Measurements from ENCODE around the gene XPR1. TPM values are rescaled to one million over a fixed set of nuclear protein-coding genes. Genes with fewer than 3 reads are reported as not detected.

Gene XPR1
- total RNA-seq, 1 experiment from 2014 or later, result 36.1 TPM

- Histone ChIP-seq H3K27me3 (ENCODE audit: control insufficient read depth, insufficient read depth, low read length) (no peaks in the 10 kb centered on the region), H3K9me3 (ENCODE audit: control insufficient read depth, insufficient read depth, low read depth, low read length) (no peaks in the 10 kb centered on the region), H3K4me1 (ENCODE audit: control insufficient read depth, insufficient read depth, low read length) (no peaks in the 10 kb centered on the region), H3K4me3 (ENCODE audit: low read depth in 2 of 2, low read length in 2 of 2) (no peak overlapping the region), H3K27ac (ENCODE audit: low read length) (no peak overlapping the region), H3K36me3 (ENCODE audit: control insufficient read depth, insufficient read depth, low read length) (no peaks in the 10 kb centered on the region)
- POLR2A ChIA-PET, result no interaction called here
- TF ChIP-seq POLR2AphosphoS5 (IDR thresholded peaks at IDR 0.05; ENCODE audit: low read depth, low read length) (no peak), CTCF (IDR thresholded peaks at IDR 0.05) (no peak), SIN3A (IDR thresholded peaks at IDR 0.05; ENCODE audit: borderline replicate concordance, insufficient read depth, low read depth, low read length) (no peak), TCF7L2 (IDR thresholded peaks at IDR 0.05; ENCODE audit: low read depth, low read length) (no peak), REST (IDR thresholded peaks at IDR 0.05; ENCODE audit: insufficient read depth in 1 of 2, low read depth in 2 of 2, low read length in 1 of 2) (no peak)
- BruUV-seq (replicated peaks), result no TSS peak
- CTCF ChIA-PET, result no interaction called here
- intact Hi-C loops (cut with micrococcal nuclease; ENCODE audit: unreplicated experiment), result no loop called here
- ATAC-seq (no peak), DNase-seq (ENCODE audit: low read depth, low spot score) (no peak)
- in situ Hi-C loops (cut with HindIII; ENCODE audit: low pct_unique_long_range_greater_than_20kb, low sequenced_read_pairs), result no loop called here
These were observed 305.2 kb downstream of the XPR1 start for GRCh38 chr1:180937012-180937372.

- no peaks in the 10 kb centered on the region for H3K36me3 ChIP-seq (ENCODE audit: control insufficient read depth, insufficient read depth, low read length)
- no peaks in the 10 kb centered on the region for H3K9me3 ChIP-seq (ENCODE audit: control insufficient read depth, insufficient read depth, low read depth, low read length)
- no peak overlapping the region for H3K27ac ChIP-seq (ENCODE audit: low read length)
- intact Hi-C loops (cut with micrococcal nuclease; ENCODE audit: unreplicated experiment), result no loop called here
- ChIA-PET CTCF (no interaction called here), POLR2A (interaction anchor here (0.6 kb wide), 1 partner anchor 71 kb away, joined by 6 read pairs; no protein-coding TSS in a partner anchor)
- no peak overlapping the region for H3K4me3 ChIP-seq (ENCODE audit: low read depth in 2 of 2, low read length in 2 of 2)
- DNase-seq (ENCODE audit: low read depth, low spot score) (no peak), ATAC-seq (no peak)
- no peak for TF ChIP-seq REST (IDR thresholded peaks at IDR 0.05; ENCODE audit: insufficient read depth in 1 of 2, low read depth in 2 of 2, low read length in 1 of 2)
- TF ChIP-seq CTCF (IDR thresholded peaks at IDR 0.05), result no peak
- TF ChIP-seq SIN3A (IDR thresholded peaks at IDR 0.05; ENCODE audit: borderline replicate concordance, insufficient read depth, low read depth, low read length), result no peak
- no peak for TF ChIP-seq TCF7L2 (IDR thresholded peaks at IDR 0.05; ENCODE audit: low read depth, low read length)
- no peak for TF ChIP-seq POLR2AphosphoS5 (IDR thresholded peaks at IDR 0.05; ENCODE audit: low read depth, low read length)
- H3K27me3 ChIP-seq (ENCODE audit: control insufficient read depth, insufficient read depth, low read length), result no peaks in the 10 kb centered on the region
- BruUV-seq (replicated peaks), result no TSS peak
- no peaks in the 10 kb centered on the region for H3K4me1 ChIP-seq (ENCODE audit: control insufficient read depth, insufficient read depth, low read length)
- in situ Hi-C loops (cut with HindIII; ENCODE audit: low pct_unique_long_range_greater_than_20kb, low sequenced_read_pairs), result no loop called here
These were observed 305.9 kb downstream of the XPR1 start for GRCh38 chr1:180937624-180938225.
